Measurements from ENCODE around the gene MYF6. TPM values are rescaled to one million over a fixed set of nuclear protein-coding genes. Genes with fewer than 3 reads are reported as not detected.
A peak's percentile ranks its signal among the peaks of the same experiment; 100 is the strongest.

The MYF6 gene
- total and polyA plus RNA-seq, 2 of the 8 experiments (the other 6 are each of a cell fraction or from before 2014, with no cell fraction given), result 0.39 TPM; not detected in 1

- no peak overlapping the region for H3K27ac ChIP-seq (ENCODE audit: low read depth, low read length)
- H3K4ac ChIP-seq (replicated peaks; ENCODE audit: insufficient read length, low read depth, low read length), result no peak overlapping the region
- no peak for TF ChIP-seq ATF2 (IDR thresholded peaks at IDR 0.05; ENCODE audit: low read length)
- TF ChIP-seq JUND (IDR thresholded peaks at IDR 0.05; ENCODE audit: low read length), result no peak
- TF ChIP-seq RXRA (IDR thresholded peaks at IDR 0.05; ENCODE audit: insufficient read depth, low read depth, low read length), result no peak
- no peak for TF ChIP-seq SIX5 (IDR thresholded peaks at IDR 0.05; ENCODE audit: low read depth, low read length)
- TF ChIP-seq HDAC2 (IDR thresholded peaks at IDR 0.05; ENCODE audit: borderline replicate concordance in 1 of 2, low read depth in 2 of 2, low read length in 2 of 2), result no peak
- TF ChIP-seq CREB1 (IDR thresholded peaks at IDR 0.05), result no peak
- no peak for TF ChIP-seq MAFK (IDR thresholded peaks at IDR 0.05; ENCODE audit: low read depth, low read length)
- no peak for TF ChIP-seq HDAC6 (IDR thresholded peaks at IDR 0.05; ENCODE audit: low read depth, low read length)
- TF ChIP-seq TAF1 (IDR thresholded peaks at IDR 0.05; ENCODE audit: low read depth, low read length), result no peak
- no peak for TF ChIP-seq SIN3A (conservative IDR thresholded peaks at IDR 0.05 in 1 of 2, IDR thresholded peaks at IDR 0.05 in 1 of 2; ENCODE audit: low read depth in 1 of 2, low read length in 2 of 2)
- no peak for TF ChIP-seq POLR2A (IDR thresholded peaks at IDR 0.05; ENCODE audit: control extremely low read depth in 1 of 2, low read depth in 2 of 2, low read length in 2 of 2)
- TF ChIP-seq JUN (IDR thresholded peaks at IDR 0.05; ENCODE audit: low read depth, low read length), result no peak
- TF ChIP-seq TCF12 (IDR thresholded peaks at IDR 0.05; ENCODE audit: low read depth, low read length), result no peak
- no peak overlapping the region for H3K23ac ChIP-seq (ENCODE audit: insufficient read length)
- no peak overlapping the region for H4K5ac ChIP-seq (ENCODE audit: insufficient read length, low read depth, low read length)
- no peaks in the 10 kb centered on the region; a peak in 1 of 4 replicates for H3K9me3 ChIP-seq (ENCODE audit: insufficient read depth in 2 of 2, low read depth in 1 of 2, low read length in 1 of 2)
- H2BK12ac ChIP-seq (ENCODE audit: low read depth, low read length), result no peak overlapping the region
- H2BK15ac ChIP-seq (ENCODE audit: low read length), result no peak overlapping the region
- H3K56ac ChIP-seq (replicated peaks; ENCODE audit: insufficient read length, low read depth, low read length), result no peak overlapping the region
- H2AK5ac ChIP-seq (ENCODE audit: low read depth, low read length), result no peak overlapping the region
- H3K14ac ChIP-seq (ENCODE audit: insufficient read length), result no peak overlapping the region
- no peak overlapping the region for H2BK20ac ChIP-seq (ENCODE audit: low read length)
- FAIRE-seq (no peak), DNase-seq (ENCODE audit: low read depth in 1 of 2, low spot score in 2 of 2) (no peak)
- H3K9ac ChIP-seq (replicated peaks in 1 of 4; ENCODE audit: extremely low read depth in 1 of 4, low read depth in 3 of 4, low read length in 3 of 4), result no peak overlapping the region
- H4K91ac ChIP-seq (replicated peaks; ENCODE audit: insufficient read length, low read length), result no peak overlapping the region
- H3K18ac ChIP-seq (ENCODE audit: extremely low read depth, low read length), result no peak overlapping the region
- H3K36me3 ChIP-seq (ENCODE audit: control insufficient read depth in 2 of 4, insufficient read depth in 4 of 4, low read length in 3 of 4), result no peaks in the 10 kb centered on the region
- H3K79me1 ChIP-seq (ENCODE audit: low read depth, low read length), result no peaks in the 10 kb centered on the region
- peaks cover 9 to 24% (median 21%) of the 10 kb centered on the region in 4 experiments for H3K27me3 ChIP-seq (replicated peaks in 1 of 4; ENCODE audit: control insufficient read depth in 3 of 4, extremely low read depth in 1 of 4, insufficient read depth in 3 of 4, low read length in 3 of 4)
- H3K23me2 ChIP-seq (ENCODE audit: low read depth, low read length), result peaks cover 9% of the 10 kb centered on the region
- H3K4me2 ChIP-seq (ENCODE audit: insufficient read depth in 1 of 2, low read depth in 2 of 2, low read length in 2 of 2), result peak overlapping the region; percentile 67 to 79
- POLR2A ChIA-PET (ENCODE audit: partially characterized antibody), result no interaction called here
- no peak overlapping the region for H2BK5ac ChIP-seq (ENCODE audit: low read depth, low read length)
- H3K4me1 ChIP-seq (replicated peaks in 1 of 4; ENCODE audit: control insufficient read depth in 3 of 4, insufficient read depth in 4 of 4, low read length in 3 of 4), result peaks cover 10 to 31% (median 22%) of the 10 kb centered on the region in 4 experiments
- no peak overlapping the region for H2BK120ac ChIP-seq (replicated peaks; ENCODE audit: low read depth, low read length)
- WGBS, 2 experiments (ENCODE audit: extremely low coverage in 1 of 2, insufficient coverage in 1 of 2, insufficient read length in 1 of 2, insufficient replicate concordance in 2 of 2, low coverage in 1 of 2, low lambda C conversion rate in 2 of 2, missing lambda C conversion rate in 1 of 2), result 9% methylated on average over 3 of the region's 3 CpGs; no CpG with 5 or more reads in 1 of the 2 experiments
- peak overlapping the region in 3 of 4 experiments; percentile 1 to 55 (median 35); a peak in 3 of 8 replicates for H3K4me3 ChIP-seq (ENCODE audit: extremely low read depth in 1 of 4, insufficient read depth in 2 of 4, low read depth in 3 of 4, low read length in 4 of 4)
- no peaks in the 10 kb centered on the region for H4K20me1 ChIP-seq (replicated peaks in 1 of 2; ENCODE audit: control insufficient read depth in 1 of 2, insufficient read depth in 2 of 2, low read length in 2 of 2)
- no peaks in the 10 kb centered on the region for H3K79me2 ChIP-seq (ENCODE audit: control insufficient read depth in 1 of 2, insufficient read depth in 2 of 2, low read length in 2 of 2)
- no peak overlapping the region for H4K8ac ChIP-seq (ENCODE audit: extremely low read depth, insufficient read depth, low read length)
- CTCF ChIA-PET (ENCODE audit: partially characterized antibody), result interaction anchor here (0.6 to 1.1 kb wide), 3 partner anchors 10 to 80 kb away, joined by 3 read pairs; no protein-coding TSS in a partner anchor
- H2AFZ ChIP-seq (ENCODE audit: low read length), result no peak overlapping the region
These were observed 7.4 kb downstream of the MYF6 start for GRCh38 chr12:80714846-80715245.

All from H1 (cell line).